ENCODE data around the gene FPGS. TPM values are rescaled to one million over a fixed set of nuclear protein-coding genes. Genes with fewer than 3 reads are reported as not detected.

FPGS gene
- 51.3 TPM for total RNA-seq (ENCODE audit: unreplicated experiment)
- long read RNA-seq, transcript FPGS-203 (15 exons, 2,279 nt): major isoform, 20 of 35 reads
- long read RNA-seq, transcript FPGS-201 (15 exons, 2,278 nt): minor isoform, 7 of 35 reads
- long read RNA-seq, partial matches to known transcripts: 0 of 35 reads
- long read RNA-seq, other reads (novel, unspliced or antisense): 7 of 35 reads

- peak within 1 kb of the TSS; percentile 96 for H3K27ac Mint-ChIP-seq (ENCODE audit: unreplicated experiment)
- TF ChIP-seq CTCF (IDR thresholded peaks at IDR 0.05; ENCODE audit: unreplicated experiment): no peak
- H3K4me3 Mint-ChIP-seq (ENCODE audit: unreplicated experiment): peak within 1 kb of the TSS; percentile 97
- peaks cover 8% of the 10 kb centered on the region for H3K27me3 Mint-ChIP-seq (ENCODE audit: unreplicated experiment)
- peak; percentile 78 for DNase-seq (ENCODE audit: low spot score)
- no peaks in the 10 kb centered on the region for H3K9me3 Mint-ChIP-seq (ENCODE audit: unreplicated experiment)
- H3K4me1 Mint-ChIP-seq (ENCODE audit: unreplicated experiment): peaks cover 9% of the 10 kb centered on the region
- H3K36me3 Mint-ChIP-seq (ENCODE audit: low read depth, unreplicated experiment): peaks cover 7% of the 10 kb centered on the region
Measured at GRCh38 chr9:127802576-127803443, at the start of gene FPGS. TSS of gene FPGS (plus strand) at chr9:127802882. CDS start at chr9:127802925, 43 bp downstream.

GRCh38 chr9:127753148-127753547, 49.5 kb upstream of the FPGS start:
- no peak for TF ChIP-seq CTCF (IDR thresholded peaks at IDR 0.05; ENCODE audit: unreplicated experiment)
- peaks cover 41% of the 10 kb centered on the region for H3K36me3 Mint-ChIP-seq (ENCODE audit: low read depth, unreplicated experiment)
- H3K4me3 Mint-ChIP-seq (ENCODE audit: unreplicated experiment): peak overlapping the region; percentile 76
- H3K27me3 Mint-ChIP-seq (ENCODE audit: unreplicated experiment): peaks cover 19% of the 10 kb centered on the region
- H3K9me3 Mint-ChIP-seq (ENCODE audit: unreplicated experiment): no peaks in the 10 kb centered on the region
- no peak for DNase-seq (ENCODE audit: low spot score)
- no peak overlapping the region for H3K27ac Mint-ChIP-seq (ENCODE audit: unreplicated experiment)
- H3K4me1 Mint-ChIP-seq (ENCODE audit: unreplicated experiment): peaks cover 14% of the 10 kb centered on the region

GRCh38 chr9:127753622-127754021, 49.1 kb upstream of the FPGS start:
- no peak for TF ChIP-seq CTCF (IDR thresholded peaks at IDR 0.05; ENCODE audit: unreplicated experiment)
- H3K9me3 Mint-ChIP-seq (ENCODE audit: unreplicated experiment): no peaks in the 10 kb centered on the region
- H3K36me3 Mint-ChIP-seq (ENCODE audit: low read depth, unreplicated experiment): peaks cover 39% of the 10 kb centered on the region
- H3K4me1 Mint-ChIP-seq (ENCODE audit: unreplicated experiment): peaks cover 16% of the 10 kb centered on the region
- no peak overlapping the region for H3K27ac Mint-ChIP-seq (ENCODE audit: unreplicated experiment)
- no peak overlapping the region for H3K4me3 Mint-ChIP-seq (ENCODE audit: unreplicated experiment)
- H3K27me3 Mint-ChIP-seq (ENCODE audit: unreplicated experiment): peaks cover 17% of the 10 kb centered on the region
- no peak for DNase-seq (ENCODE audit: low spot score)

GRCh38 chr9:127754099-127755060, 48.3 kb upstream of the FPGS start:
- H3K27me3 Mint-ChIP-seq (ENCODE audit: unreplicated experiment): peaks cover 19% of the 10 kb centered on the region
- H3K27ac Mint-ChIP-seq (ENCODE audit: unreplicated experiment): no peak overlapping the region
- peaks cover 19% of the 10 kb centered on the region for H3K4me1 Mint-ChIP-seq (ENCODE audit: unreplicated experiment)
- H3K9me3 Mint-ChIP-seq (ENCODE audit: unreplicated experiment): no peaks in the 10 kb centered on the region
- peak; percentile 41 for DNase-seq (ENCODE audit: low spot score)
- H3K4me3 Mint-ChIP-seq (ENCODE audit: unreplicated experiment): peak overlapping the region; percentile 51
- no peak for TF ChIP-seq CTCF (IDR thresholded peaks at IDR 0.05; ENCODE audit: unreplicated experiment)
- H3K36me3 Mint-ChIP-seq (ENCODE audit: low read depth, unreplicated experiment): peaks cover 39% of the 10 kb centered on the region
